Measurements from ENCODE around the gene NRSN1. TPM values are rescaled to one million over a fixed set of nuclear protein-coding genes. Genes with fewer than 3 reads are reported as not detected.

The NRSN1 gene
- total RNA-seq, 1 experiment from 2014 or later, result not detected

GRCh38 chr6:24149836-24150235 lies 23.8 kb downstream of the NRSN1 start:
- Histone ChIP-seq H4K5ac (ENCODE audit: insufficient read length, low read depth, low read length) (no peak overlapping the region), H3K4ac (ENCODE audit: low read depth, low read length) (no peak overlapping the region), H2BK5ac (ENCODE audit: insufficient read length, low read length) (no peak overlapping the region), H3K9ac (ENCODE audit: extremely low read depth, insufficient read length, low read length) (no peak overlapping the region), H3K56ac (ENCODE audit: insufficient read length, low read depth, low read length) (no peak overlapping the region), H3K79me1 (ENCODE audit: insufficient read depth, low read depth, low read length, poor library complexity, severe bottlenecking) (no peaks in the 10 kb centered on the region), H3K14ac (ENCODE audit: insufficient read depth, low read length) (no peak overlapping the region), H4K91ac (ENCODE audit: insufficient read length, low read depth, low read length) (no peak overlapping the region), H2AFZ (ENCODE audit: low read length) (no peak overlapping the region), H3K79me2 (ENCODE audit: insufficient read depth, low read length) (no peaks in the 10 kb centered on the region), H3K23me2 (ENCODE audit: insufficient read length, low read depth, low read length, poor library complexity, severe bottlenecking) (no peaks in the 10 kb centered on the region), H2AK5ac (ENCODE audit: insufficient read length, low read length) (no peak overlapping the region), H3K4me2 (ENCODE audit: insufficient read depth, insufficient read length, low read length) (no peak overlapping the region), H3K27ac (ENCODE audit: insufficient read length, low read depth, low read length) (no peak overlapping the region), H3K27me3 (ENCODE audit: insufficient read depth, low read length) (no peaks in the 10 kb centered on the region), H2BK12ac (ENCODE audit: insufficient read length, low read depth, low read length) (no peak overlapping the region), H3T11ph (ENCODE audit: low read length) (no peak overlapping the region), H2BK120ac (ENCODE audit: low read depth, low read length, poor library complexity, severe bottlenecking) (no peak overlapping the region), H2BK15ac (ENCODE audit: low read depth, low read length) (no peak overlapping the region), H3K23ac (ENCODE audit: insufficient read length, low read depth, low read length) (peak overlapping the region; percentile 44), H4K8ac (replicated peaks; ENCODE audit: insufficient read length, low read depth, low read length) (no peak overlapping the region), H3K4me1 (ENCODE audit: insufficient read depth, low read length) (no peaks in the 10 kb centered on the region), H3K9me3 (ENCODE audit: control insufficient read depth, low read depth, low read length) (no peaks in the 10 kb centered on the region), H3K18ac (ENCODE audit: insufficient read length, low read depth, low read length) (no peak overlapping the region), H2BK20ac (ENCODE audit: low read depth, low read length, poor library complexity, severe bottlenecking) (no peak overlapping the region), H4K20me1 (ENCODE audit: control insufficient read depth, insufficient read depth, insufficient read length) (no peaks in the 10 kb centered on the region)
- Mint-ChIP-seq H3K9me3 (peaks cover 0 to 5% of the 10 kb centered on the region in 2 experiments; a peak in 1 of 5 replicates), H3K27me3 (ENCODE audit: low read depth) (no peaks in the 10 kb centered on the region; the same call in 1 of the 2 replicates), H3K36me3 (ENCODE audit: insufficient read depth in 1 of 3, low read depth in 3 of 3) (no peaks in the 10 kb centered on the region), H3K4me1 (peaks cover 0 to 4% of the 10 kb centered on the region in 2 experiments; a peak in 2 of 4 replicates), H3K27ac (no peak overlapping the region), H3K4me3 (no peak overlapping the region)
- no peak for DNase-seq
- no peak for TF ChIP-seq CTCF (conservative IDR thresholded peaks at IDR 0.05)
- no CpG with 5 or more reads among the region's 3 CpGs for WGBS (ENCODE audit: extremely low coverage, insufficient read length, low lambda C conversion rate)
